Measurements from ENCODE around the gene ADGRV1.
"Not testable (repeated sequence)": the region's sequence is repeated elsewhere in the genome, so short reads cannot be mapped to it uniquely, and the experiment has no call there.

ADGRV1 gene

DNA sequence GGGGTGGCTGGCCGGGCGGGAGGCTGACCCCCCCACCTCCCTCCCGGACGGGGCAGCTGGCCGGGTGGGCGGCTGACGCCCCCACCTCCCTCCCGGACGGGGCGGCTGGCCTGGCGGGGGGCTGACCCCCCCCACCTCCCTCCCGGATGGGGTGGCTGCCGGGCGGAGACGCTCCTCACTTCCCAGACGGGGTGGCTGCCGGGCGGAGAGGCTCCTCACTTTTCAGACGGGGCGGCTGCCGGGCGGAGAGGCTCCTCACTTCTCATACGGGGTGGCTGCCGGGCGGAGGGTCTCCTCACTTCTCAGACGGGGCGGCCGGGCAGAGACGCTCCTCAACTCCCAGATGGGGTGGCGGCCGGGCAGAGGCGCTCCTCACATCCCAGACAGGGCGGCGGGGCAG is 37.2 kb downstream of the ADGRV1 start:
- ATAC-seq; H3K4me1 Mint-ChIP-seq; DNase-seq; H3K9me3 Mint-ChIP-seq; H3K36me3 Mint-ChIP-seq (ENCODE audit: low read depth); H3K27ac Mint-ChIP-seq; H3K4me3 Mint-ChIP-seq; H3K27me3 Mint-ChIP-seq: not testable (repeated sequence)

DNA sequence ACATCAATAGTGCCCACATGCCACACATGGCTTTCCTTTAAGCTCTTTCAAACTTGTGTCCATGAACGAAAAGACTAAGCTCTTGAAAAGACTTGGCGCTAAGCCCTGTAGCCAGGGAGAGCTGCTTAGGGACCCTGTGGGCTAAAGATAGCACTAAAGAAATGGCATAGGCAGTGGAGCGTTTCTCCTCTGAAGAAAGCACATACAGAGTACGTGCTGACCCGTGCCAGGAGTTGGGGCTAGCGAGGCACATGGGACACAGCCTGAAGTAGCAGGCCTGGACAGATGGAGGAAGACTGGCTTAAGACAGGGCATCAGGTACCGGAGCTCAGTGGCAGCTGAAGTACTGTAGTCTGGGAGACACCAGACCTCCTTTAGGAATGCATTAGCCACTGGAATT is 39.7 kb downstream of the ADGRV1 start:
- Mint-ChIP-seq H3K4me1 (no peaks in the 10 kb centered on the region), H3K36me3 (ENCODE audit: low read depth) (no peaks in the 10 kb centered on the region), H3K9me3 (peaks cover 5% of the 10 kb centered on the region), H3K27me3 (peaks cover 3% of the 10 kb centered on the region), H3K4me3 (no peak overlapping the region), H3K27ac (no peak overlapping the region)
- DNase-seq (no peak), ATAC-seq (no peak)

DNA sequence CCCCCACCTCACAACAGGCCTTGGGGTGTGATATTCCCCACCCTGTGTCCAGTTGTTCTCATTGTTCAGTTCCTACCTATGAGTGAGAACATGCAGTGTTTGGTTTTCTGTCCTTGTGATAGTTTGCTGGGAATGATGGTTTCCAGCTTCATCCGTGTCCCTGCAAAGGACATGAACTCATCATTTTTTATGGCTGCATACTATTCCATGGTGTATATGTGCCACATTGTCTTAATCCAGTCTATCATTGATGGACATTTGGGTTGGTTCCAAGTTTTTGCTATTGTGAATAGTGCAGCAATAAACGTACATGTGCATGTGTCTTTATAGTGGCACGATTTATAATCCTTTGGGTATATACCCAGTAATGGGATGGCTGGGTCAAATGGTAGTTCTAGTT is 41.7 kb downstream of the ADGRV1 start:
- not testable (repeated sequence) for H3K27me3 Mint-ChIP-seq; H3K4me1 Mint-ChIP-seq; H3K4me3 Mint-ChIP-seq; H3K9me3 Mint-ChIP-seq; H3K27ac Mint-ChIP-seq; H3K36me3 Mint-ChIP-seq (ENCODE audit: low read depth); ATAC-seq; DNase-seq

DNA sequence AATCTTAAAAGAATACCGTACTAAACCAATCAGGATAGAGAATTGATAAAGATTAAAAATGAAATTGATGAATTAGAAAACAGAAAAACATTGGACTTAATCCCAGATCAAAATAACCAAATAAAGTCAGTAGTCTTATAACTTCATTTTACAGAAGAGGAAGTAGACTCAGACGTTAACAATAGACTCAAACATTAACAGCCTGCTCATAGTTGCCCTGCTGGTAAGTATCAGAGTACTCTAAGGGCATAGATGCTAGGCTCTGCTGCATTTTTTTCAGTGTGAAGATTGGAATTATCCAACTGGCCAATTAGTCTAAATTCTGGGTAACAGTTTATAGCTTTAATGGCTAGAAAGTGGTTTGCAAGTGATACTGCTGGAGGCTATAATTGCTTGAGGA is 42.9 kb downstream of the ADGRV1 start:
- Mint-ChIP-seq H3K27ac (no peak overlapping the region), H3K4me1 (no peaks in the 10 kb centered on the region), H3K36me3 (ENCODE audit: low read depth) (no peaks in the 10 kb centered on the region), H3K4me3 (no peak overlapping the region), H3K27me3 (peaks cover 5% of the 10 kb centered on the region), H3K9me3 (no peaks in the 10 kb centered on the region)
- DNase-seq (no peak), ATAC-seq (no peak)

DNA sequence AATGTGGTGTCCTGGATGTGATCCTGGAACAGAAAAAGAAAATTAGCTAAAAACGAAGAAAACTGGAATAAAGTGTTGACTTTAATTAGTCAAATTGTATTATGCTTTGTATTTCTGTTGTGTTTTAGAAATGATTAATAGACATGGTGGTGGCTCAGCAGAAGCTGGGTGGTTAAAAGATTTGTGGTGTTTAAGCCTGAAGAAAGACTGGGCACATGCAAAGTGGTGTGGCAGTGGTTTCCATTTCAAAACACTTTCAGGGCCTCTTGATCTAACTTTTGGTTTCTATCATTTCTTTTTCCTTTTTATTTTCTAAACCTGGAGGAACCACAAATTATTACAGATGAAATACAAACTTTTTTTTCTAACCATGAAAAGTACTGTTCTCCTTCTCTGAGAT is 44.1 kb downstream of the ADGRV1 start:
- DNase-seq (no peak), ATAC-seq (no peak)
- Mint-ChIP-seq H3K36me3 (ENCODE audit: low read depth) (no peaks in the 10 kb centered on the region), H3K9me3 (no peaks in the 10 kb centered on the region), H3K27me3 (peaks cover 2% of the 10 kb centered on the region), H3K4me3 (no peak overlapping the region), H3K27ac (no peak overlapping the region), H3K4me1 (no peaks in the 10 kb centered on the region)

DNA sequence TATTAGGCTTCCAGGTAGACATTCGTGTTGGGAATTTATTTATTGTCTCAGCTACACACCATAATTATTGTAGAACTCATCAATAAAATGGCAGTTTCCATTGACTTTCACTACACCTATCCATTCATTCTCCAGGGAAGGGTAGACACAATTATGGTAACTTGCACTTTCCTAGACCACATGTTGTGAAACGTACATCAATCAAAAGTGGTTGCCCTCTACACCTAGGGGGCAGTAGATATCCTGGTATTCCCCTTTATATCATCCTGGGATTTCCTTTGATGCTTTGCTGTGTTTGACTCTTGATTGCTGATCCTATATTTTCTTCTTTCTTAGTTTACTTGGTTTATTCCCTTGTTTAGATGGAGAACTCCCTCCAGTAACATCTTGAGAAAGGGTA is 47.9 kb downstream of the ADGRV1 start:
- H3K27me3 Mint-ChIP-seq, result peaks cover 2% of the 10 kb centered on the region
- H3K4me1 Mint-ChIP-seq, result no peaks in the 10 kb centered on the region
- no peak for ATAC-seq

DNA sequence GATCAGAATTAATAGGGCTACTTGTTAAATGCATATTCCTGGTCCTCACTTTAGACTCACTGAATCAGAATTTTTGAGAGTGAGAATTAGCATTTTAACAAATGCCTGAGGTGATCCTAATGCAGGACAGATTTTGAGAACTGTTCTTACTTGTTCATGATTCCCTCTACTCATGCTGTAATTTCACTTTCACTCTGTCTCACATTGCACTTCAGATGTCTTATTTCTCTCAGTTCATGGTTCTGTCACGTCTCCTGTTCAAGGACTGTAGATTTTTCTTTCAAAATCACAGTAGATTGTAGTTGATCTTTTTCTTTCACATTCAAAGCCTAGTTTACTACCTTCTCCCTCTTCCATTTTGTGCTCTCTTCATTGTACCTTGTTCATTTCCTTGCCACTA is 54.3 kb downstream of the ADGRV1 start:
- H3K9me3 Mint-ChIP-seq, result no peaks in the 10 kb centered on the region
- H3K4me3 Mint-ChIP-seq, result no peak overlapping the region
- H3K4me1 Mint-ChIP-seq, result no peaks in the 10 kb centered on the region
- no peak overlapping the region for H3K27ac Mint-ChIP-seq
- peaks cover 3% of the 10 kb centered on the region for H3K27me3 Mint-ChIP-seq
- ATAC-seq (no peak), DNase-seq (no peak)
- no peaks in the 10 kb centered on the region for H3K36me3 Mint-ChIP-seq (ENCODE audit: low read depth)

More for the DNA sequence above, 47.9 kb downstream of the ADGRV1 start:
- H3K36me3 Mint-ChIP-seq (ENCODE audit: low read depth), result no peaks in the 10 kb centered on the region
- H3K4me3 Mint-ChIP-seq, result no peak overlapping the region
- H3K9me3 Mint-ChIP-seq, result no peaks in the 10 kb centered on the region
- DNase-seq, result no peak
- no peak overlapping the region for H3K27ac Mint-ChIP-seq

DNA sequence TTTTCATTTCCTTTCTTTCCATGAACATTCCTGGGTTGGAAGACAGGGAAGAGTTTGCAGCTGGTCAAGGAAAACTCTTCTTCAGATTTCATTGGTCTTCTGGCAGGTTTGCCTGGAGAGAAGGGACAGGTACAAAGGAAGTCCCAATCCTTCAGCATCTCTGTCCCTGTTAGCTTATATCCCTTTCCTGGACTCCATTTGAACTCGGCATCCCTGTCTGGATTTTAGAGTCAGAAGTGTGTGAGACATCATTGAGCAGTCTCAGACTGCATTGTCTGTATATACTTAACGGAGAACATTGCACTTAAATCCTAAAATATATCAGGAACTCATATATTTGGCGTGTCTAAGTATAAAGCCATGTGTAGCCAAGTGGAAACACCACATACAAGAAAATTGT is 54.9 kb downstream of the ADGRV1 start:
- no peaks in the 10 kb centered on the region for H3K9me3 Mint-ChIP-seq
- H3K4me3 Mint-ChIP-seq, result no peak overlapping the region
- DNase-seq (no peak), ATAC-seq (no peak)
- H3K4me1 Mint-ChIP-seq, result no peaks in the 10 kb centered on the region
- no peak overlapping the region for H3K27ac Mint-ChIP-seq
- H3K36me3 Mint-ChIP-seq (ENCODE audit: low read depth), result no peaks in the 10 kb centered on the region
- peaks cover 3% of the 10 kb centered on the region for H3K27me3 Mint-ChIP-seq

DNA sequence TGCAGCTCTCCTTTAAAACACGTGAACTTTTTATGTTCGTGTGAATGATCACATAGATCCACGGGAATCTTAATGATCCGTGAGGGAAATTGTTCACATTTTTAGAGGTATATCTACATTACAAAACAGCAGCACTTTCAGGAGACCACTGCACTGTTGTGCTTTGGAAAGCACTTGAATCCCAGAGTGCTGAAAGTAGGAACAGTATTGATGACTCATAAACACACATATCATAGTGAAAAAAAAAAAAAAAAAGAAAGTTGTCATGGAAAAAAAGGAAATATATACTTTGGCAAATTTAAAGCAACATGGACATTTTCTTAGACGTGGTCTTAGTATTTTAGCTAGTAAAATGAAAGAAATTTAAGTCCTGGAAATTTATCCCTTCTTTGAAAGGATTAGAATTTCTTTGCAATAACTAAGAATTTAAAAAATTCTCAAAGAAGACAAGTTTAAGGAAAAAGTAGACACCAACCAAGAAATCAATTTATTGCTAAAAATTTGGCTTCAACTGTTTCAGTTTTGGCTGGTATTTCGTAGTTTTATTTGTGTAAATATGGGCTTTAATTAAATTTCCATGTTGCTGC is 55.4 kb downstream of the ADGRV1 start:
- no peak for ATAC-seq
- no peak for DNase-seq
- Mint-ChIP-seq H3K9me3 (no peaks in the 10 kb centered on the region), H3K4me1 (no peaks in the 10 kb centered on the region), H3K27me3 (peaks cover 3% of the 10 kb centered on the region), H3K4me3 (no peak overlapping the region), H3K27ac (no peak overlapping the region), H3K36me3 (ENCODE audit: low read depth) (no peaks in the 10 kb centered on the region)

DNA sequence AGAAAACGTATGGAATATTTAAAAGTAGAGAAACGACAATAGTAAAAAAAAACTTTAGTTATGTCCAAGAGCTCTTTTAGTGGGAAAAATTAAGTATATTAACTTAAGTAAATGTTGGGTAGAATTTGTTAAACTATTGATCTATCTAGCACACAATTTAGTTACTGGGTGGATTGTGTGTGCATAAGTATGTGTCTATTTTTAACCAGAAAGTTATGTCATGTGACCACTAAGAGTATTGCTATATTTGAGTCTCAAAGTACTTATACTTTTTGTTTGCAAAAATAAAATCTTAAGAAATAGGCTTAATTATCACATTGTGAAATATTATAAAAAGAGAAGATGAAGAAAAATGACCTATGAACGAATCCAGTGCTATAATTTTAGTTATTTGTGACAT is 56.8 kb downstream of the ADGRV1 start:
- ATAC-seq, result no peak
- H3K4me3 Mint-ChIP-seq, result no peak overlapping the region
- H3K9me3 Mint-ChIP-seq, result no peaks in the 10 kb centered on the region
- DNase-seq, result no peak
- peaks cover 5% of the 10 kb centered on the region for H3K27me3 Mint-ChIP-seq
- no peaks in the 10 kb centered on the region for H3K4me1 Mint-ChIP-seq
- no peak overlapping the region for H3K27ac Mint-ChIP-seq
- H3K36me3 Mint-ChIP-seq (ENCODE audit: low read depth), result no peaks in the 10 kb centered on the region

DNA sequence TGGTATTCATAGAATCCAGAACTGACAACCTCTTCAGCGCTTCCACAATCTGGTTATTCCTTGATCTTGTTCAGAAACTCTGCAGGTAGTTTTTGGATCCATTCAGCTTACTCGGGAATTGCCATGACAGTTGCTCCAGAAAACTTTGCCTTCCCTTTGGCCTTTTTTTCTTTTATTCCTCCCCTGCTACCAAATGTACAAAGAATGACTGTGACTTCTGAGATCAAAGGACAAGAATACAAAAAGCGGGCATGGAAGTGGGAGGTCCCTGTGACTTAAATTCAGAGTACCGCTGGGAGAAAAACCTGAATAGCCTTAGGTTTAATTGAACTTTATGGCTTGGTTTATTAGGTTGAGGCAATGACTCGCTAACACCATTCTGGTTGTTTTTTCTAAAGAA is 59.5 kb downstream of the ADGRV1 start:
- Mint-ChIP-seq H3K4me1 (no peaks in the 10 kb centered on the region), H3K27me3 (peaks cover 5% of the 10 kb centered on the region), H3K27ac (no peak overlapping the region), H3K9me3 (no peaks in the 10 kb centered on the region), H3K4me3 (no peak overlapping the region), H3K36me3 (ENCODE audit: low read depth) (no peaks in the 10 kb centered on the region)
- DNase-seq (no peak), ATAC-seq (no peak)

DNA sequence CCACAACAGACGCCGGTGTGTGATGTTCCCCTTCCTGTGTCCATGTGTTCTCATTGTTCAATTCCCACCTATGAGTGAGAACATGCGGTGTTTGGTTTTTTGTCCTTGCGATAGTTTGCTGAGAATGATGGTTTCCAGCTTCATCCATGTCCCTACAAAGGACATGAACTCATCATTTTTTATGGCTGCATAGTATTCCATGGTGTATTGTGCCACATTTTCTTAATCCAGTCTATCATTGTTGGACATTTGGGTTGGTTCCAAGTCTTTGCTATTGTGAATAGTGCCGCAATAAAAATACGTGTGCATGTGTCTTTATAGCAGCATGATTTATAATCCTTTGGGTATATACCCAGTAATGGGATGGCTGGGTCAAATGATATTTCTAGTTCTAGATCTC is 61.2 kb downstream of the ADGRV1 start:
- not testable (repeated sequence) for DNase-seq; H3K36me3 Mint-ChIP-seq (ENCODE audit: low read depth); H3K27ac Mint-ChIP-seq; H3K27me3 Mint-ChIP-seq; H3K4me3 Mint-ChIP-seq; H3K4me1 Mint-ChIP-seq; ATAC-seq; H3K9me3 Mint-ChIP-seq

DNA sequence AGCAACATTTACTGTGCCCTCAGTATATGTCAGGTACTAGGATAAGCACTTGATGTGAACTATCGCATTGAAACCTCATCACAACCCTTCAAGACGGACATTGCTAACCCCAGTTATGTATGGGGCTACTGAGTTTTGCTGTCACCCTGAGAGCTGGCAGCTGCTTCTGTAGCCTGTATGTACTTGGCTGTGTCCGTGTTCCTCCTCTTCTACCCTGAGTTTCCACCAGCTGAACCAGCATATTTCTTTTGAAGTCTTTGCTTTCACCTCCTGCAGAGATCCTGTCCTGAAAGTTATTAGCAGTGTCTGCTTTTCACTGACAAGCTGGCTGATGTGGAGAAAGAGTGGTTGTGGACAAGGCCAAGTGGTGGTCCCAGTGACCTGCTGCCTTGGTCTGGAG is 63.3 kb downstream of the ADGRV1 start:
- H3K27me3 Mint-ChIP-seq, result peaks cover 2% of the 10 kb centered on the region
- H3K4me1 Mint-ChIP-seq, result no peaks in the 10 kb centered on the region
- DNase-seq (no peak), ATAC-seq (no peak)
- H3K9me3 Mint-ChIP-seq, result no peaks in the 10 kb centered on the region
- no peak overlapping the region for H3K4me3 Mint-ChIP-seq
- no peak overlapping the region for H3K27ac Mint-ChIP-seq
- no peaks in the 10 kb centered on the region for H3K36me3 Mint-ChIP-seq (ENCODE audit: low read depth)

DNA sequence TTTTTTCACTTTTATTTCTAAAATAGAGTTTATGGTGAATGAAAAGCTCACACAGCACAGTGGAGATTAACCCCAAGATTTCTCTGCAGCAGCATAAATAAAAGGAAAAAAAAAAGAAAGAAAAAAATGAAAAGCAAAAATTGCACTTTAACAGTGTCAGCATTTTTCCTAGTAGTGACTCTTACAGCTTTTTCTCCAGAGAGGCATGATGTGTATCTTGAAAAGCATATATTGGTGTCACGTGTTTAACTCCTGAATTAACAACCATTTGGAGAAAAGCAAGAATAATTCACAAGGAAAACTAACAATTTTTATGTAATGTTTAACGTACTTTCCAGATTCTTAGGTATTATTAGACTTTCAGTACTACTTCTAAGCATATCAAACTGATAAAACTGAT is 67.9 kb downstream of the ADGRV1 start:
- Mint-ChIP-seq H3K27ac (no peak overlapping the region), H3K9me3 (no peaks in the 10 kb centered on the region), H3K4me1 (no peaks in the 10 kb centered on the region), H3K36me3 (ENCODE audit: low read depth) (no peaks in the 10 kb centered on the region), H3K27me3 (no peaks in the 10 kb centered on the region), H3K4me3 (no peak overlapping the region)
- DNase-seq, result no peak
- ATAC-seq, result no peak

DNA sequence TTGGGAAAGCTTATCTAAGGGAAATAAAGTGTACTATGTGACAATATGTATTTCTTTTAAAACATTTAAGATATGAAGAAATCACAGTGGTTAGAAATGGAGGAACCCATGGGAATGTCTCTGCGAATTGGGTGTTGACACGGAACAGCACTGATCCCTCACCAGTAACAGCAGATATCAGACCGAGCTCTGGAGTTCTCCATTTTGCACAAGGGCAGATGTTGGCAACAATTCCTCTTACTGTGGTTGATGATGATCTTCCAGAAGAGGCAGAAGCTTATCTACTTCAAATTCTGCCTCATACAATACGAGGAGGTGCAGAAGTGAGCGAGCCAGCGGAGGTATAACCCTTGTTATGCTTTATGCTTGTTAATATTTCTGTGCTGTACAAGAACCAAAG is 69.9 kb downstream of the ADGRV1 start:
- no peak for ATAC-seq
- no peak for DNase-seq
- peaks cover 1% of the 10 kb centered on the region for H3K27me3 Mint-ChIP-seq
- no peak overlapping the region for H3K4me3 Mint-ChIP-seq
- no peak overlapping the region for H3K27ac Mint-ChIP-seq
- no peaks in the 10 kb centered on the region for H3K9me3 Mint-ChIP-seq
- H3K4me1 Mint-ChIP-seq, result no peaks in the 10 kb centered on the region
- no peaks in the 10 kb centered on the region for H3K36me3 Mint-ChIP-seq (ENCODE audit: low read depth)

DNA sequence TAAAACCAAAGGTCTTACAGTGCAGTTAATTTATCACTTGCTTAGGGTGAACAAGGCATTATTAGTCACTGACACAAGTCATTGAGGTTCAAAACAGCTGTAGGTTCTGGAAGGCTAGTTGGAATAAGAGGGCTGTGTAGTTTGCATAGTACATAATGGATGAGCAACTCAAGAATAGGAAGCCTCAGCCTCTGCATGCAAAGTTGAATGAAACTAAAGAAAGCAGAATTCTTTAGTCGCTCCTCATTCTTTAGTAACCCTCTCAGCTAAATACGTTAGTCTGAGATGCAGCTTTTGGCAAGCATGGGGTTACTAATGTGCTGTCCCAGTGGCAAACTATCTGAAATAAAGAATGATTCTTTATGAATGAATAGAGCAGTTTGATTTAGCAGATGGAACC is 74.2 kb downstream of the ADGRV1 start:
- H3K27me3 Mint-ChIP-seq, result peaks cover 1% of the 10 kb centered on the region
- H3K36me3 Mint-ChIP-seq (ENCODE audit: low read depth), result no peaks in the 10 kb centered on the region
- H3K27ac Mint-ChIP-seq, result no peak overlapping the region
- no peaks in the 10 kb centered on the region for H3K4me1 Mint-ChIP-seq
- no peak for DNase-seq
- no peak for ATAC-seq
- H3K9me3 Mint-ChIP-seq, result no peaks in the 10 kb centered on the region
- H3K4me3 Mint-ChIP-seq, result no peak overlapping the region
